Ishikawa (cell line): ENCODE measurements around the gene NTMT1.

Source experiments
- CEBPB ChIP-seq: IDR thresholded peaks from 2 replicates; pipeline ENCODE4 v1.6.1; 2012
- CREB1 ChIP-seq: IDR thresholded peaks from 2 replicates; pipeline ENCODE4 v1.6.1; 2012; ENCODE audit warnings: low read depth
- EGR1 ChIP-seq: IDR thresholded peaks from 2 replicates; pipeline ENCODE4 v1.6.1; 2012
- EP300 ChIP-seq: IDR thresholded peaks from 2 replicates; pipeline ENCODE4 v1.6.1; 2012; ENCODE audit warnings: borderline replicate concordance
- FOXM1 ChIP-seq: IDR thresholded peaks from 2 replicates; pipeline ENCODE4 v1.6.1; 2012; ENCODE audit warnings: low read depth, borderline replicate concordance
- MAX ChIP-seq: IDR thresholded peaks from 2 replicates; pipeline ENCODE4 v1.6.1; 2012
- NFIC ChIP-seq: IDR thresholded peaks from 2 replicates; pipeline ENCODE4 v1.6.1; 2012
- RAD21 ChIP-seq: IDR thresholded peaks from 2 replicates; pipeline ENCODE4 v1.6.1; 2012; ENCODE audit warnings: low read depth
- TAF1 ChIP-seq: IDR thresholded peaks from 2 replicates; pipeline ENCODE4 v1.6.1; 2012; ENCODE audit warnings: low read depth, mild to moderate bottlenecking
- TCF12 ChIP-seq: IDR thresholded peaks from 2 replicates; pipeline ENCODE4 v1.6.1; 2012; ENCODE audit warnings: low read depth
- TEAD4 ChIP-seq: IDR thresholded peaks from 2 replicates; pipeline ENCODE4 v1.6.1; 2012
- USF1 ChIP-seq: IDR thresholded peaks from 2 replicates; pipeline ENCODE4 v1.6.1; 2012
- YY1 ChIP-seq: IDR thresholded peaks from 2 replicates; pipeline ENCODE4 v1.6.1; 2012; ENCODE audit warnings: low read depth
- ZBTB7A ChIP-seq: IDR thresholded peaks from 2 replicates; pipeline ENCODE4 v1.6.1; 2012; ENCODE audit warnings: low read depth
- TF ChIP-seq, protein P1 (sequence below): IDR thresholded peaks from 2 replicates; pipeline ENCODE4 v1.6.1; 2012; ENCODE audit warnings: low read depth, mild to moderate bottlenecking

NTMT1 gene

DNA sequence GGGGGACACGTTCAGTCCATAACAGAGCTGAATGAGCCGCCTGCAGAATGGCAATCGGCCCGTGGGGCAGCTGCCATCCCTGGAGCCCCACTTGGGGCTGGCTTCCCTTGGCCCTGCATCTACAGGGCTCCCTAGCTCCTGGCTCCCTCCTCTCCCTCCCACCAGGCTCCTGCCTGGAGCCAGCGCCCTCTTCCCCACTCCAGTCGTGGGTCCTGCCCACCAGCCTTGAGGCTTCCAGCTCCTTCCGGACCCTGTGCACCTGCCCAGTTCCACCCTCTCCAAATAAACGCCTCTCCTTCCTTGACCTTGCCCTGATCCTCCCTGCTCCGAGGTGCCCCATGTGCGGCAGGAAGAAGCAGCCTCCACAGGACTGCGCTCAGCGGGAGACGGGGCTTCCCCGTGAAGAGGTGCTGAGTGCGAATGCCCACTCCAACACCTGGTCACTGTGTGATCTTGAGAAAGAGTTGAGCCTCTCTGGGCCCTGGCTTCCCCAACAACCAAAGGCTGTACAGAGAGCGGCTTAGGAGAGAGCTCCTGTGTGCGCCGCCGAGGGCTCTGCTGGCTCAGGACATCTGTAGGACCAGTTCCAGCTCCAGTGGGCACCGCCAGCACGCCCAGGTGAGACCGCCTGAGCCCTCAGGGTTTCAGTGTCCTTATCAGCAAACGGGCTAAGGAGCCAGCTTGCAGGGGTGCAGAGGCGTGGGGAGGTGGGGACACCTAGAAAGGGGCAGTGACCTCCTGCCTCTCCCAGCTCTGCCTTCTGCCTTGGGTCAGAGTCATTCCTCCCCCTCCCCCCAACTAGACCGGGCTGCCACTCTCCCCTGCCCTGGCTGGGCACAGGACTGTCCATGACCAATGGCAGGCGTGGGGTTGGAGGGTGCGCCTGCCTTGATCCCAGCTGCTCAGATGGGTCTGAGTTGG is 17.1 kb upstream of the NTMT1 start:
- TF ChIP-seq EP300 (no peak), MAX (no peak), EGR1 (no peak), CREB1 (no peak), USF1 (no peak), CEBPB (no peak), FOXM1 (no peak), ZBTB7A (no peak), TCF12 (no peak), YY1 (no peak), RAD21 (no peak), TAF1 (no peak), TEAD4 (no peak), NFIC (no peak)
- TF ChIP-seq, protein P1, sequence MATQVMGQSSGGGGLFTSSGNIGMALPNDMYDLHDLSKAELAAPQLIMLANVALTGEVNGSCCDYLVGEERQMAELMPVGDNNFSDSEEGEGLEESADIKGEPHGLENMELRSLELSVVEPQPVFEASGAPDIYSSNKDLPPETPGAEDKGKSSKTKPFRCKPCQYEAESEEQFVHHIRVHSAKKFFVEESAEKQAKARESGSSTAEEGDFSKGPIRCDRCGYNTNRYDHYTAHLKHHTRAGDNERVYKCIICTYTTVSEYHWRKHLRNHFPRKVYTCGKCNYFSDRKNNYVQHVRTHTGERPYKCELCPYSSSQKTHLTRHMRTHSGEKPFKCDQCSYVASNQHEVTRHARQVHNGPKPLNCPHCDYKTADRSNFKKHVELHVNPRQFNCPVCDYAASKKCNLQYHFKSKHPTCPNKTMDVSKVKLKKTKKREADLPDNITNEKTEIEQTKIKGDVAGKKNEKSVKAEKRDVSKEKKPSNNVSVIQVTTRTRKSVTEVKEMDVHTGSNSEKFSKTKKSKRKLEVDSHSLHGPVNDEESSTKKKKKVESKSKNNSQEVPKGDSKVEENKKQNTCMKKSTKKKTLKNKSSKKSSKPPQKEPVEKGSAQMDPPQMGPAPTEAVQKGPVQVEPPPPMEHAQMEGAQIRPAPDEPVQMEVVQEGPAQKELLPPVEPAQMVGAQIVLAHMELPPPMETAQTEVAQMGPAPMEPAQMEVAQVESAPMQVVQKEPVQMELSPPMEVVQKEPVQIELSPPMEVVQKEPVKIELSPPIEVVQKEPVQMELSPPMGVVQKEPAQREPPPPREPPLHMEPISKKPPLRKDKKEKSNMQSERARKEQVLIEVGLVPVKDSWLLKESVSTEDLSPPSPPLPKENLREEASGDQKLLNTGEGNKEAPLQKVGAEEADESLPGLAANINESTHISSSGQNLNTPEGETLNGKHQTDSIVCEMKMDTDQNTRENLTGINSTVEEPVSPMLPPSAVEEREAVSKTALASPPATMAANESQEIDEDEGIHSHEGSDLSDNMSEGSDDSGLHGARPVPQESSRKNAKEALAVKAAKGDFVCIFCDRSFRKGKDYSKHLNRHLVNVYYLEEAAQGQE = no peak

- TF ChIP-seq TCF12 = no peak
- TF ChIP-seq EGR1 = no peak
- TF ChIP-seq TAF1 = no peak
- no peak for TF ChIP-seq YY1
- no peak for TF ChIP-seq EP300
- TF ChIP-seq, protein P1 = no peak
- no peak for TF ChIP-seq MAX
- no peak for TF ChIP-seq FOXM1
Observed at GRCh38 chr9:129609486-129610212, 16.3 kb upstream of the NTMT1 start.

GRCh38 chr9:129610213-129610472 is 15.8 kb upstream of the NTMT1 start:
- TF ChIP-seq, protein P1 = no peak
- TF ChIP-seq TAF1 (no peak), FOXM1 (no peak), TEAD4 (no peak), EGR1 (no peak), NFIC (no peak), CEBPB (no peak), MAX (no peak), YY1 (no peak)

GRCh38 chr9:129610473-129611306 is 15.3 kb upstream of the NTMT1 start:
- TF ChIP-seq ZBTB7A (peak; percentile 99), CEBPB (no peak), YY1 (peak; percentile 73), MAX (0 out of 2 replicates have a peak, but pooled peaks have one; percentile 26), FOXM1 (no peak), USF1 (no peak), CREB1 (no peak), TCF12 (no peak; the same call in 1 of the 2 replicates), RAD21 (peak; percentile 81), TEAD4 (0 out of 2 replicates have a peak, but pooled peaks have one; percentile 12), TAF1 (no peak; the same call in 1 of the 2 replicates), NFIC (no peak), EGR1 (no peak; the same call in 1 of the 2 replicates), EP300 (no peak; the same call in 1 of the 2 replicates)
- TF ChIP-seq, protein P1 = no peak
